Keratinocyte (primary cell): ENCODE data around the gene ZFP90. TPM values are rescaled to one million over a fixed set of nuclear protein-coding genes. Genes with fewer than 3 reads are reported as not detected.

ENCODE experiments used
- DNase-seq: peaks from one replicate; pipeline ENCODE4 v3.0.0-alpha.2; 2011; ENCODE audit warnings: low read depth, missing footprints, low spot score
- FAIRE-seq: peaks from 2 replicates; lab custom pipeline; 2011; peaks lifted over from hg19 to GRCh38; lab: Jason Lieb, UNC
- H2AFZ ChIP-seq: 2 replicates; pipeline ENCODE4 v1.6.0; 2012; ENCODE audit warnings: low read length, control low read depth, inconsistent platforms; ENCODE audit not compliant: control insufficient read depth
- H3K27ac ChIP-seq: 2 replicates; pipeline ENCODE4 v1.5.1; 2011; ENCODE audit warnings: low read length; ENCODE audit not compliant: control insufficient read depth, insufficient read depth
- H3K27me3 ChIP-seq: 3 replicates; pipeline ENCODE4 v1.6.0; 2011; ENCODE audit warnings: low read length; ENCODE audit not compliant: control insufficient read depth, insufficient read depth; ENCODE audit errors: extremely low read depth
- H3K36me3 ChIP-seq, 2 experiments: 2 replicates in 1 of 2; 3 replicates in 1 of 2; pipeline ENCODE4 v1.5.1; 2011; ENCODE audit warnings: low read length in 2 of 2, mild to moderate bottlenecking in 1 of 2; ENCODE audit not compliant: control insufficient read depth in 2 of 2, insufficient read depth in 2 of 2; ENCODE audit errors: extremely low read depth in 1 of 2
- H3K4me1 ChIP-seq: 3 replicates; pipeline ENCODE4 v1.5.1; 2011; ENCODE audit warnings: low read length; ENCODE audit not compliant: control insufficient read depth, insufficient read depth; ENCODE audit errors: extremely low read depth
- H3K4me2 ChIP-seq: 3 replicates; pipeline ENCODE4 v1.6.0; 2011; ENCODE audit warnings: low read depth, low read length; ENCODE audit not compliant: control insufficient read depth, insufficient read depth; ENCODE audit errors: extremely low read depth
- H3K4me3 ChIP-seq, 3 experiments: fragments of 200-600 bp in 1 of 3; sonication (generic) in 1 of 3; 2 replicates in 2 of 3; 3 replicates in 1 of 3; pipeline ENCODE4 v1.5.1; 2011 to 2016; ENCODE audit warnings: low read length in 3 of 3, mild to moderate bottlenecking in 3 of 3, control low read depth in 2 of 3, inconsistent platforms in 1 of 3, low read depth in 1 of 3, mixed read lengths in 1 of 3, mixed run types in 1 of 3, moderate library complexity in 1 of 3; ENCODE audit not compliant: control insufficient read depth in 2 of 3, insufficient read depth in 2 of 3; ENCODE audit errors: extremely low read depth in 1 of 3
- H3K79me2 ChIP-seq: 2 replicates; pipeline ENCODE4 v1.6.0; 2012; ENCODE audit warnings: low read length; ENCODE audit not compliant: control insufficient read depth, insufficient read depth
- H3K9ac ChIP-seq: 3 replicates; pipeline ENCODE4 v1.6.0; 2011; ENCODE audit warnings: low read length; ENCODE audit not compliant: control insufficient read depth, insufficient read depth; ENCODE audit errors: extremely low read depth
- H3K9me1 ChIP-seq: 3 replicates; pipeline ENCODE4 v1.6.0; 2011; ENCODE audit warnings: low read length; ENCODE audit not compliant: control insufficient read depth, insufficient read depth; ENCODE audit errors: extremely low read depth
- H3K9me3 ChIP-seq: 2 replicates; pipeline ENCODE4 v1.5.1; 2012; ENCODE audit warnings: low read depth, low read length; ENCODE audit not compliant: control insufficient read depth
- H4K20me1 ChIP-seq: 3 replicates; pipeline ENCODE4 v1.6.0; 2011; ENCODE audit warnings: low read length; ENCODE audit not compliant: control insufficient read depth, insufficient read depth; ENCODE audit errors: extremely low read depth
- EZH2 ChIP-seq: IDR thresholded peaks from one replicate; pipeline ENCODE4 v1.6.1; 2012; ENCODE audit warnings: inconsistent platforms, mild to moderate bottlenecking, low read length, moderate library complexity
- dilution Hi-C: fragments of 300-500 bp; cut with MboI; formaldehyde crosslinking; loops from one replicate; pipeline ENCODE4 v1.7.0; 2020; ENCODE audit warnings: low sequenced_read_pairs; ENCODE audit not compliant: extremely low pct_ligation_motif_present
- polyA plus RNA-seq, 5 experiments: library from polyadenylated mRNA; depleted of rRNA in 3 of 5; stranded (reverse) in 3 of 5; stranded (forward) in 1 of 5; unstranded in 1 of 5; fragments of >200 nt; gene quantifications; 1 replicate in 1 of 5; 2 replicates in 3 of 5; 3 replicates in 1 of 5; pipeline versions ENCODE4 v1.2.1 to v1.2.3, GENCODE V29; 2011 to 2012; ENCODE audit warnings: missing spikeins in 2 of 5, low read depth in 1 of 5, low replicate concordance in 1 of 5
- TF ChIP-seq, protein P1 (sequence below), 3 experiments: IDR thresholded peaks in 1 of 3; conservative IDR thresholded peaks in 1 of 3; optimal IDR thresholded peaks in 1 of 3; 2 replicates in 2 of 3; 3 replicates in 1 of 3; pipeline versions ENCODE3 to v1.5.1; 2011; ENCODE audit warnings: low read length in 3 of 3, mild to moderate bottlenecking in 3 of 3, moderate library complexity in 2 of 3, control low read depth in 1 of 3, inconsistent platforms in 1 of 3; ENCODE audit not compliant: insufficient read depth in 2 of 3; ENCODE audit errors: extremely low read depth in 1 of 3

Gene ZFP90
- polyA plus RNA-seq, 1 donor (not counting 4 experiments of a cell fraction or from before 2014, with no cell fraction given) = 15.3 TPM

DNA sequence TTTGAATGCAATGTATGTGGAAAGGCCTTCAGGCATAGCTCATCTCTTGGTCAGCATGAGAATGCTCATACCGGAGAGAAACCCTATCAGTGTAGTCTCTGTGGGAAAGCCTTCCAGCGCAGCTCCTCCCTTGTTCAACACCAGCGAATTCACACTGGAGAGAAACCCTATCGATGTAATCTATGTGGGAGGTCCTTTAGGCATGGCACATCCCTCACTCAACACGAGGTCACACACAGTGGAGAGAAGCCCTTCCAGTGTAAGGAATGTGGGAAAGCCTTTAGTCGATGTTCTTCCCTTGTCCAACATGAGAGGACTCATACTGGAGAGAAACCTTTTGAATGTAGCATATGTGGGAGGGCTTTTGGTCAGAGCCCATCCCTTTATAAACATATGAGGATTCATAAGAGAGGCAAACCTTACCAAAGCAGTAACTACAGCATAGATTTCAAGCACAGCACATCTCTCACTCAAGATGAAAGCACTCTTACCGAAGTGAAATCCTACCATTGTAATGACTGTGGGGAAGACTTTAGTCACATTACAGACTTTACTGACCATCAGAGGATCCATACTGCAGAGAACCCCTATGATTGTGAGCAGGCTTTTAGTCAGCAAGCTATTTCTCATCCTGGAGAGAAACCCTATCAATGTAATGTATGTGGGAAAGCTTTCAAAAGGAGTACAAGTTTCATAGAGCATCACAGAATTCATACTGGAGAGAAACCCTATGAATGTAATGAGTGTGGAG, 24.7 kb downstream of the ZFP90 start:
- Histone ChIP-seq H4K20me1 (no peaks in the 10 kb centered on the region), H3K79me2 (no peaks in the 10 kb centered on the region), H3K27ac (no peak overlapping the region), H3K9me3 (peaks cover 32% of the 10 kb centered on the region), H3K9me1 (no peaks in the 10 kb centered on the region), H3K4me2 (no peak overlapping the region), H3K9ac (no peak overlapping the region), H3K4me3 (no peak overlapping the region), H2AFZ (no peak overlapping the region), H3K4me1 (no peaks in the 10 kb centered on the region), H3K27me3 (no peaks in the 10 kb centered on the region), H3K36me3 (peaks cover 7 to 10% of the 10 kb centered on the region in 2 experiments)
- dilution Hi-C loops = no loop called here
- TF ChIP-seq EZH2 = no peak
- TF ChIP-seq, protein P1, sequence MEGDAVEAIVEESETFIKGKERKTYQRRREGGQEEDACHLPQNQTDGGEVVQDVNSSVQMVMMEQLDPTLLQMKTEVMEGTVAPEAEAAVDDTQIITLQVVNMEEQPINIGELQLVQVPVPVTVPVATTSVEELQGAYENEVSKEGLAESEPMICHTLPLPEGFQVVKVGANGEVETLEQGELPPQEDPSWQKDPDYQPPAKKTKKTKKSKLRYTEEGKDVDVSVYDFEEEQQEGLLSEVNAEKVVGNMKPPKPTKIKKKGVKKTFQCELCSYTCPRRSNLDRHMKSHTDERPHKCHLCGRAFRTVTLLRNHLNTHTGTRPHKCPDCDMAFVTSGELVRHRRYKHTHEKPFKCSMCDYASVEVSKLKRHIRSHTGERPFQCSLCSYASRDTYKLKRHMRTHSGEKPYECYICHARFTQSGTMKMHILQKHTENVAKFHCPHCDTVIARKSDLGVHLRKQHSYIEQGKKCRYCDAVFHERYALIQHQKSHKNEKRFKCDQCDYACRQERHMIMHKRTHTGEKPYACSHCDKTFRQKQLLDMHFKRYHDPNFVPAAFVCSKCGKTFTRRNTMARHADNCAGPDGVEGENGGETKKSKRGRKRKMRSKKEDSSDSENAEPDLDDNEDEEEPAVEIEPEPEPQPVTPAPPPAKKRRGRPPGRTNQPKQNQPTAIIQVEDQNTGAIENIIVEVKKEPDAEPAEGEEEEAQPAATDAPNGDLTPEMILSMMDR (optimal IDR thresholded peaks at IDR 0.05 in 1 of 3, IDR thresholded peaks at IDR 0.05 in 1 of 3, conservative IDR thresholded peaks at IDR 0.05 in 1 of 3; ENCODE audit: extremely low read depth in 1 of 3, insufficient read depth in 2 of 3, low read length in 3 of 3) = no peak
- FAIRE-seq (peak; percentile 61), DNase-seq (no peak)

DNA sequence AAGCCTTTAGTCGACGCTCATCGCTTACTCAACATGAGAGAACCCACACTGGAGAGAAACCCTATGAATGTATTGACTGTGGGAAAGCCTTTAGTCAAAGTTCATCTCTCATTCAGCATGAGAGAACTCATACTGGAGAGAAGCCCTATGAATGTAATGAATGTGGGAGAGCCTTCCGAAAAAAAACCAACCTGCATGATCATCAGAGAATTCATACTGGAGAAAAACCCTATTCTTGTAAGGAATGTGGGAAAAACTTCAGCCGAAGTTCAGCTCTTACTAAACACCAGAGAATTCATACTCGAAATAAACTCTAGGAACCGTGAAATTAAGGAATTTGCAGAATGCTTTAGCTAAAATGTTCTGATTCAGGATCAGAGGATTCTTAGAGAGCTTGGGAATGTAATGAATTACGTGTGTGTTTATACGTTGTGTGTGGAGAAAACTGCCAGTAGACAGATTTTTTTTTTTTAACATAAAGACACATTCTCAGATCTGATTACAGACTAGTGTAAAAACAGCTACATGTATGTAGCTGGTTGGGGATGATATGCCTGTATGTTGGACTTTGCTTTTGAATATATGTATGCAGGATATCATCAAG, 25.4 kb downstream of the ZFP90 start:
- FAIRE-seq (no peak), DNase-seq (no peak)
- Histone ChIP-seq H3K9me3 (peaks cover 29% of the 10 kb centered on the region), H3K27ac (no peak overlapping the region), H3K9ac (no peak overlapping the region), H3K4me2 (no peak overlapping the region), H3K27me3 (no peaks in the 10 kb centered on the region), H3K36me3 (peaks cover 4 to 8% of the 10 kb centered on the region in 2 experiments), H3K79me2 (no peaks in the 10 kb centered on the region), H4K20me1 (no peaks in the 10 kb centered on the region), H2AFZ (no peak overlapping the region), H3K4me1 (no peaks in the 10 kb centered on the region), H3K9me1 (no peaks in the 10 kb centered on the region), H3K4me3 (no peak overlapping the region)
- dilution Hi-C loops = no loop called here
- no peak for TF ChIP-seq EZH2
- TF ChIP-seq, protein P1 (optimal IDR thresholded peaks at IDR 0.05 in 1 of 3, IDR thresholded peaks at IDR 0.05 in 1 of 3, conservative IDR thresholded peaks at IDR 0.05 in 1 of 3; ENCODE audit: extremely low read depth in 1 of 3, insufficient read depth in 2 of 3, low read length in 3 of 3) = no peak
